Mononuclear cell (primary cell): ENCODE data around the gene EXOSC2. TPM values are rescaled to one million over a fixed set of nuclear protein-coding genes. Genes with fewer than 3 reads are reported as not detected.
"Not testable (repeated sequence)": the region's sequence is repeated elsewhere in the genome, so short reads cannot be mapped to it uniquely, and the experiment has no call there.

ENCODE experiments used
- H3K27me3 ChIP-seq: 2 replicates; pipeline ENCODE4 v1.6.0; 2011; ENCODE audit warnings: low read length, control low read depth; ENCODE audit not compliant: insufficient read depth
- H3K4me1 ChIP-seq: 2 replicates; pipeline ENCODE4 v1.5.1; 2011; ENCODE audit warnings: mild to moderate bottlenecking, low read length, control low read depth; ENCODE audit not compliant: insufficient read depth
- H3K4me3 ChIP-seq: 2 replicates; pipeline ENCODE4 v1.5.1; 2011; ENCODE audit warnings: mild to moderate bottlenecking, low read length, moderate library complexity
- H3K9me3 ChIP-seq: 2 replicates; pipeline ENCODE4 v1.5.1; 2011; ENCODE audit warnings: low read depth, mild to moderate bottlenecking, control low read depth, low read length
- total RNA-seq: library from RNA; depleted of rRNA; stranded (reverse); fragments of >200 nt; gene quantifications from one replicate; pipeline ENCODE4 v1.2.3, GENCODE V29; 2012

EXOSC2 gene
- total RNA-seq, 1 donor = 34.2 TPM

DNA sequence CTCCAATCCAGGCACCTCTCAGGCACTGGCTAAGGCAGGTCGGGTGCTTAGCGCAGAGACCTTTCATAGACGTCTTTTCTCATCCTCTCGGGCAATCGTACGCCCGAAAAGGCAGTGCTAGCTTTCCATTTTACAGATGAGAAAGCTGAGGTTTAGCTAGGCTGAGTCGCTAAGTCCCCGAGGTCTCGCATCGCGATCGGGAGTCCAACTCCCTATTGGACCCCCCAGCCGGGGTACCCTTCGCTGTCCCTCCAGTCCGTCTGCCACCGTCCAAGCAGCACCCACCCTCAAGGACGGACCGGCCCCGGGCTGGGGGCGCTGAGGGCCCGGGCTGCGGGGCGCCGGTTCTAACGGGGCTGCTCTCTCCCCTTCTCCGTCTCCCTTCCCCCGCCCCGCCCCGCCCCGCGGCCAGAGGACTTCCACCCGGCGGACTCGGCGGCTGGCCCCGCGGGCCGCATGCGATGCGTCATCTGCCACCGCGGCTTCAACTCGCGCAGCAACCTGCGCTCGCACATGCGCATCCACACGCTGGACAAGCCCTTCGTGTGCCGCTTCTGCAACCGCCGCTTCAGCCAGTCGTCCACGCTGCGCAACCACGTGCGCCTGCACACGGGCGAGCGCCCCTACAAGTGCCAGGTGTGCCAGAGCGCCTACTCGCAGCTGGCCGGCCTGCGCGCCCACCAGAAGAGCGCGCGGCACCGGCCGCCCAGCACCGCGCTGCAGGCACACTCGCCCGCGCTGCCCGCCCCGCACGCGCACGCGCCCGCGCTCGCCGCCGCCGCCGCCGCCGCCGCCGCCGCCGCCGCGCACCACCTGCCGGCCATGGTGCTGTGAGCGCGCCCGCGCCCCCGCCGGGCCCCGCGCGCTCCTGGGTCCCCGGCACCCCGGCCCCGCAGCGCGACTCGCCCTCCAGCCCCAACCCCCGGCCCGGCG, 12.5 kb upstream of the EXOSC2 start:
- peak overlapping the region; percentile 41 for H3K4me3 ChIP-seq
- peaks cover 15% of the 10 kb centered on the region for H3K4me1 ChIP-seq
- H3K9me3 ChIP-seq = no peaks in the 10 kb centered on the region
- H3K27me3 ChIP-seq = peaks cover 7% of the 10 kb centered on the region

DNA sequence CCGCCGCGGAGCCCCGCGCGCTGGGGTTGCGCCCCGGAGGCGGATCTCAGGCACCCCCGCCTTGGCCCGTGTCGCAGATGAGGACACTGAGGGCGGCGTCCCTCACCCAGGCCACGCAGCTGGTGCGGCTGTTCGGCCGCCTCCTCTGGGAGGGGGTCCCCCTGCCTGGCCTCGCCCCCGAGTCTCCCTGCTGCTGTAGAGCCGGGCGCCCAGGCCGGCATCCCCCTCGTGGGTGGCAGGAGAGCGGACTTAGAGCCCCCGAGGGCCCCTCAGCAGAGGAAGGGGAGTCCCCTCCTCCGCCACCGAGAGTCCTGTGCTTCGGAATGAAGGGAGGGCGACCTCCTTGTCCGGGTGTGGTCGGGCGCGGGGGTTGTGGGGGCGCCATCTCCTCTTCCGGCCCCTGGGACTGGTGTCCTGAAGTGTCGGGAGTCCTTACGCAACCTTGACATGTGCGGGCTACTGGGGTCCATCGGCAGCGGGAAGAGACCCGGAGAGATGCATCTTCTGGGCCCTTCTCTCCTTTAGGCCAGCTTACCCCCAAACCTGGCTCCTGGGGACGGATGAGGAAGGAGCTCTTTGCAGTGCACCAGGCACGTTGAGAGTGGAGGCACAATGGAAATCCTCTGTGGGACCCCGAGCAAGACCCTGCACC, 11.7 kb upstream of the EXOSC2 start:
- Histone ChIP-seq H3K4me1 (peaks cover 15% of the 10 kb centered on the region), H3K4me3 (peak overlapping the region; percentile 41), H3K9me3 (no peaks in the 10 kb centered on the region), H3K27me3 (peaks cover 7% of the 10 kb centered on the region)

DNA sequence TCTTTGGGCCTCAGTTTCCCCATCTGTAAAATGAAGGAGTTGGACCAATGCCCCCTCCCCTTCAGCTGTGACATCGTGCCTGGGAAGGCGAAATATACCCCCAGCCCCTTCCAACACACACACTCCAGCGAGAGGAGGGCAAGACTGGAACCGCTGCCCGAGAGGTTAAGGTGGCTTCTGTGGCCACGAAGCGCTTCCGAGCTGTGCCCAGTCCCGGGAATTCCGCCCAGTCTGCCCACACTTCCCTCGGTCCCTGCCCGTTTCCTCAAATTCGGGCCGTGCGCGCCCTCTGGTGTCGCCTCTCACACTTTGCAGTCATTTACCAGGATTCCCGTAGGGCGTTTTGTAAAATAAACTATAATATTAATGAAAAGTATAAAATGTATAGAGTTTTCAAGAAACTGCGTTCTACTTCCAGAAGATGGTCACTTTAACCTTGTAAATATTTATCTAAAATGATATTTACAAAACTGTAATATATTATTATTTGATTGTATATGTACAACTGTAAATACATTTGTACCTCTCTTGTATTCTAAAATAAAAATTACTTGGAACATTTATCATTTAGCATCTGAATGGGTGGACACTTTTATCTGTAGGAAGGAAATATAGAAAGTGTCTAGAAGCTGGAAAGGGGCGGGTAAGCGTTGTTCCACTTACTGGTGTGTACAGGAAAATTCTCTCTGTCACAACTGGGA, 11.0 kb upstream of the EXOSC2 start:
- Histone ChIP-seq H3K4me1 (peaks cover 15% of the 10 kb centered on the region), H3K9me3 (no peaks in the 10 kb centered on the region), H3K27me3 (peaks cover 7% of the 10 kb centered on the region), H3K4me3 (peak overlapping the region; percentile 41)

GRCh38 chr9:130685104-130685503, 8.5 kb upstream of the EXOSC2 start:
- H3K4me1 ChIP-seq = peaks cover 15% of the 10 kb centered on the region
- H3K9me3 ChIP-seq = no peaks in the 10 kb centered on the region
- peaks cover 7% of the 10 kb centered on the region for H3K27me3 ChIP-seq
- no peak overlapping the region for H3K4me3 ChIP-seq

DNA sequence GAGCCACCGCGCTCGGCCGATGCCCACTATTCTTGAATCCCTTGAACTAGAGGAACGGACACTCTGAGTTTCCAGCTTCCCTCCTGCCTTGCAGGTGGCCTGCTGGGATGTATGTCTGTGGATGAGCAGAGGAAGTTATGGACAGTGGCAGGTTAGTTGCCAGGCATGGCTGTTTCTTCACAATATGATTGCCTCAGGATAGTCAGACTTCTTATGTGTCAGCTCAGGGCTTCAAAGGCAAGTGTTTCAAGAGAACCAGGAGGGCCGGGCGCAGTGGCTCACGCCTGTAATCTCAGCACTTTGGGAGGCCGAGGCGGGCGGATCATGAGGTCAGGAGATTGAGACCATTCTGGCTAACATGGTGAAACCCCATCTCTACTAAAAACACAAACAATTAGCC, 7.6 kb upstream of the EXOSC2 start:
- H3K27me3 ChIP-seq, H3K9me3 ChIP-seq, H3K4me3 ChIP-seq: not testable (repeated sequence)
- H3K4me1 ChIP-seq = peaks cover 11% of the 10 kb centered on the region

- Histone ChIP-seq H3K27me3 (peaks cover 4% of the 10 kb centered on the region), H3K4me3 (no peak overlapping the region)
Observed at GRCh38 chr9:130687615-130688014, 6.0 kb upstream of the EXOSC2 start.

GRCh38 chr9:130688072-130688471, 5.5 kb upstream of the EXOSC2 start:
- Histone ChIP-seq H3K9me3 (no peaks in the 10 kb centered on the region), H3K4me3 (no peak overlapping the region), H3K4me1 (peaks cover 3% of the 10 kb centered on the region), H3K27me3 (peaks cover 4% of the 10 kb centered on the region)

More at GRCh38 chr9:130687615-130688014, 6.0 kb upstream of the EXOSC2 start:
- H3K4me1 ChIP-seq = no peaks in the 10 kb centered on the region
- H3K9me3 ChIP-seq = no peaks in the 10 kb centered on the region

- H3K9me3 ChIP-seq = no peaks in the 10 kb centered on the region
- peaks cover 4% of the 10 kb centered on the region for H3K27me3 ChIP-seq
- no peak overlapping the region for H3K4me3 ChIP-seq
- H3K4me1 ChIP-seq = peaks cover 12% of the 10 kb centered on the region
Observed at GRCh38 chr9:130689572-130689936, 4.0 kb upstream of the EXOSC2 start.

DNA sequence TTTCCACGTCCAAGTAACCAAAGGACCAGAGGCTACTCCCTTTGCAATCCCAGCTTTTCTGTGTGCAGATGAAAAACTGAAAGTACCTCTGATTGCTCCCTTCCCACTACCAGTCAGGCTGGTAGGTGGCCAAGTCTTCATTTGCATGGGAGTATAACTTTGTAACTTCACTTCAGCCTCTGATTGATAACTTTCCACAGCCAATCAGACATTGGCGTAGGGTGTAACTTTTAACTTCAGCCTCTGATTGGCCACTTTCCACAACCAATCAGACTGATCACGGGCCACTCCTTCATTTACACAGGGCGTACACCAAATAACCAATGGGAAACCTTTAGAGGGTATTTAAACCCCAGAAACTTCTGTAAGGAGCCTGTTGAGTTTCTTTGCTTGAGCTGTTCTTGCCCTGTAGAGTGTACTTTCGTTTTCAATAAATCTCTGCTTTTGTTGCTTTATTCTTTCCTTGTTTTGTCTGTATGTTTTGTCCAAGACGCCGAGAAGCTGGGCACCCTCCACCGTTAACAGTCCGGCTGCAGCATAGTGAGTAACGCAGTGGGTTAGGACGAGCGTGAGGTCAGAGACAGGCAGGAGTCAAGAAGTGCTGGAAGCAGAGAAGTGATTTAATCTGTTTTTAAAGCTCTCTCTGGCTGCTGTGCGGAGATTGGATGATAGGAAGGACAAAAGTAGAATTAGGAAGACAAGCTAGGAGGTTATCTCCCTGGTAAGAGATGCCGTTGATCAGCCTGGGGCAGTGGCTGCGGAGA, 3.5 kb upstream of the EXOSC2 start:
- Histone ChIP-seq H3K4me1 (peaks cover 16% of the 10 kb centered on the region), H3K4me3 (no peak overlapping the region), H3K9me3 (no peaks in the 10 kb centered on the region), H3K27me3 (peaks cover under 1% of the 10 kb centered on the region)

GRCh38 chr9:130692321-130692720, 1.3 kb upstream of the EXOSC2 start:
- H3K4me3 ChIP-seq = no peak overlapping the region
- H3K4me1 ChIP-seq = peaks cover 16% of the 10 kb centered on the region
- H3K27me3 ChIP-seq = no peaks in the 10 kb centered on the region
- H3K9me3 ChIP-seq = no peaks in the 10 kb centered on the region

- Histone ChIP-seq H3K9me3 (no peaks in the 10 kb centered on the region), H3K27me3 (no peaks in the 10 kb centered on the region), H3K4me1 (peaks cover 16% of the 10 kb centered on the region), H3K4me3 (peak overlapping the region; percentile 74)
Observed at GRCh38 chr9:130693101-130693425, 517 bp upstream of the EXOSC2 start.

GRCh38 chr9:130694205-130694604, 625 bp downstream of the EXOSC2 start:
- Histone ChIP-seq H3K27me3 (no peaks in the 10 kb centered on the region), H3K4me3 (peak overlapping the region; percentile 74), H3K4me1 (peaks cover 16% of the 10 kb centered on the region), H3K9me3 (no peaks in the 10 kb centered on the region)

DNA sequence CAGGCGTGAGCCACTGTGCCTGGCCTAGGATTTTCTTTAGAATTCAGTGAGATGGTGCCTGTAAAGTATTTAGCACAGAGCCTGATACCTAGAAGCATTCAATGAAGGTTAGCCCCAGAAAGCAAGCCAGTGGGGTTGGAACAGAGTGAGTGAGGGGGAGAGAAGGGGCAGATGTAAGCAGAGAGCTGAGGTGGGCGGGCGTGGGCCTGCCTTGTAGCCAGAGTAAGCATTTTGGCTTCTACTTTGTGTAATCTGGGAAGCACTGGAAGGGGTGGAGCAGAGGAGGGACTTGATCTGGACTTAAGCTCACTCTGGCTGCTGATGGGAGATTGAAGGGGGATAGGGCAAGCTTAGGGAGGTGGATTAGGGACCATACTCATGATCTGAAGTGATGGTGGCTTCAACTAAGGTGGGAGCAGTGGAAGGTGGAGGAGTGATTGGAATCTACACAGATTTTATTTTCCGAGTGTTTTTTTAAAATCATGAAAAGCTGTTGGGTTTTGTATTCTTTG, 2.6 kb downstream of the EXOSC2 start:
- Histone ChIP-seq H3K4me3 (no peak overlapping the region), H3K4me1 (peaks cover 16% of the 10 kb centered on the region), H3K27me3 (no peaks in the 10 kb centered on the region), H3K9me3 (no peaks in the 10 kb centered on the region)

GRCh38 chr9:130696996-130697395, 3.4 kb downstream of the EXOSC2 start:
- Histone ChIP-seq H3K4me3 (no peak overlapping the region), H3K9me3 (no peaks in the 10 kb centered on the region), H3K4me1 (peaks cover 16% of the 10 kb centered on the region), H3K27me3 (no peaks in the 10 kb centered on the region)
